Adipocyte (in vitro differentiated cells): ENCODE results near the gene KLK15.

Experiments used
- DNase-seq: peaks from one replicate; pipeline ENCODE4 v3.0.0-alpha.2; 2015; ENCODE audit warnings: low read depth
- H3K27me3 ChIP-seq: replicated peaks from 2 replicates; pipeline ENCODE4 v1.7.0; 2013; ENCODE audit warnings: mild to moderate bottlenecking, low read length, moderate library complexity; ENCODE audit not compliant: control insufficient read depth, insufficient read depth
- H3K36me3 ChIP-seq: 2 replicates; pipeline ENCODE4 v1.7.0; 2013; ENCODE audit warnings: low read length, mild to moderate bottlenecking, moderate library complexity; ENCODE audit not compliant: control insufficient read depth, insufficient read depth, severe bottlenecking
- H3K4me1 ChIP-seq: 2 replicates; pipeline ENCODE4 v1.7.0; 2013; ENCODE audit warnings: mild to moderate bottlenecking, low read length, moderate library complexity; ENCODE audit not compliant: control insufficient read depth, insufficient read depth
- H3K4me3 ChIP-seq: 2 replicates; pipeline ENCODE4 v1.7.0; 2013; ENCODE audit warnings: mild to moderate bottlenecking, low read length, moderate library complexity
- H3K9ac ChIP-seq: 2 replicates; pipeline ENCODE4 v1.7.0; 2013; ENCODE audit warnings: mild to moderate bottlenecking, low read length, moderate library complexity
- H3K9me3 ChIP-seq: 2 replicates; pipeline ENCODE4 v1.7.0; 2013; ENCODE audit warnings: mild to moderate bottlenecking, low read length, moderate library complexity; ENCODE audit not compliant: control insufficient read depth

Gene KLK15

DNA sequence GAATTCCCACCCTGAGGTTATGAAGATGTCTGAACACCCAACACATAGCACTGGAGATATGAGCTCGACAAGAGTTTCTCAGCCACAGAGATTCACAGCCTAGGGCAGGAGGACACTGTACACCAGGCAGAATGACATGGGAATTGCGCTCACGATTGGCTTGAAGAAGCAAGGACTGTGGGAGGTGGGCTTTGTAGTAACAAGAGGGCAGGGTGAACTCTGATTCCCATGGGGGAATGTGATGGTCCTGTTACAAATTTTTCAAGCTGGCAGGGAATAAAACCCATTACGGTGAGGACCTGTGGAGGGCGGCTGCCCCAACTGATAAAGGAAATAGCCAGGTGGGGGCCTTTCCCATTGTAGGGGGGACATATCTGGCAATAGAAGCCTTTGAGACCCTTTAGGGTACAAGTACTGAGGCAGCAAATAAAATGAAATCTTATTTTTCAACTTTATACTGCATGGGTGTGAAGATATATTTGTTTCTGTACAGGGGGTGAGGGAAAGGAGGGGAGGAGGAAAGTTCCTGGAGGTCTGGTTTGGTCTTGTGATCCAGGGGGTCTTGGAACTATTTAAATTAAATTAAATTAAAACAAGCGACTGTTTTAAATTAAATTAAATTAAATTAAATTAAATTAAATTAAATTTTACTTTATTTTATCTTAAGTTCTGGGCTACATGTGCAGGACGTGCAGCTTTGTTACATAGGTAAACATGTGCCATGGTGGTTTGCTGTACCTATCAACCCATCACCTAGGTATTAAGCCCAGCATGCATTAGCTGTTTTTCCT is 28.3 kb upstream of the KLK15 start:
- Histone ChIP-seq H3K27me3 (peaks cover 13% of the 10 kb centered on the region), H3K36me3 (no peaks in the 10 kb centered on the region), H3K9ac (no peak overlapping the region), H3K9me3 (no peaks in the 10 kb centered on the region), H3K4me1 (no peaks in the 10 kb centered on the region), H3K4me3 (no peak overlapping the region)
- no peak for DNase-seq

DNA sequence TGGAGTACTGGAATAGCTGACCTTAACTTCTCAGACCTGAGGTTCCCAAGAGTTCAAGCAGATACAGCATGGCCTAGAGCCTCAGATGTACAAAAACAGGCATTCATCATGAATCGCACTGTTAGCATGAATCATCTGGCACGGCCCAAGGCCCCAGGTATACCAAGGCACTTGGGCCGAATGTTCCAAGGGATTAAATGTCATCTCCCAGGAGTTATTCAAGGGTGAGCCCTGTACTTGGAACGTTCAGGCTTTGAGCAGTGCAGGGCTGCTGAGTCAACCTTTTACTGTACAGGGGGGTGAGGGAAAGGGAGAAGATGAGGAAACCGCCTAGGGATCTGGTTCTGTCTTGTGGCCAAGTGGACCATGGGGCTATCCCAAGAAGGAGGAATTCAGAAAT is 27.6 kb upstream of the KLK15 start:
- Histone ChIP-seq H3K9me3 (no peaks in the 10 kb centered on the region), H3K27me3 (peaks cover 9% of the 10 kb centered on the region), H3K4me1 (no peaks in the 10 kb centered on the region), H3K36me3 (no peaks in the 10 kb centered on the region), H3K9ac (no peak overlapping the region), H3K4me3 (no peak overlapping the region)
- no peak for DNase-seq

DNA sequence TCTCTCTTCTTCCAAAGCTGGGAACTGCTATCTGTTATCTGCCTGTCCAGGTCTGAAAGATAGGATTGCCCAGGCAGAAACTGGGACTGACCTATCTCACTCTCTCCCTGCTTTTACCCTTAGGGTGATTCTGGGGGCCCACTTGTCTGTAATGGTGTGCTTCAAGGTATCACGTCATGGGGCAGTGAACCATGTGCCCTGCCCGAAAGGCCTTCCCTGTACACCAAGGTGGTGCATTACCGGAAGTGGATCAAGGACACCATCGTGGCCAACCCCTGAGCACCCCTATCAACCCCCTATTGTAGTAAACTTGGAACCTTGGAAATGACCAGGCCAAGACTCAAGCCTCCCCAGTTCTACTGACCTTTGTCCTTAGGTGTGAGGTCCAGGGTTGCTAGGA is 26.5 kb upstream of the KLK15 start:
- Histone ChIP-seq H3K9me3 (no peaks in the 10 kb centered on the region), H3K4me1 (no peaks in the 10 kb centered on the region), H3K9ac (no peak overlapping the region), H3K4me3 (no peak overlapping the region), H3K36me3 (no peaks in the 10 kb centered on the region), H3K27me3 (peaks cover 9% of the 10 kb centered on the region)
- no peak for DNase-seq

DNA sequence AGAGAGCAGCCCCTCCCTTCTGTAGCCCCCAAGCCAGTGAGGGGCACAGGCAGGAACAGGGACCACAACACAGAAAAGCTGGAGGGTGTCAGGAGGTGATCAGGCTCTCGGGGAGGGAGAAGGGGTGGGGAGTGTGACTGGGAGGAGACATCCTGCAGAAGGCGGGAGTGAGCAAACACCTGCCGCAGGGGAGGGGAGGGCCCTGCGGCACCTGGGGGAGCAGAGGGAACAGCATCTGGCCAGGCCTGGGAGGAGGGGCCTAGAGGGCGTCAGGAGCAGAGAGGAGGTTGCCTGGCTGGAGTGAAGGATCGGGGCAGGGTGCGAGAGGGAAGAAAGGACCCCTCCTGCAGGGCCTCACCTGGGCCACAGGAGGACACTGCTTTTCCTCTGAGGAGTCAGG is 25.5 kb upstream of the KLK15 start:
- H3K9ac ChIP-seq: no peak overlapping the region
- H3K36me3 ChIP-seq: no peaks in the 10 kb centered on the region
- H3K4me1 ChIP-seq: no peaks in the 10 kb centered on the region
- no peaks in the 10 kb centered on the region for H3K9me3 ChIP-seq
- H3K27me3 ChIP-seq: peaks cover 9% of the 10 kb centered on the region
- no peak overlapping the region for H3K4me3 ChIP-seq
- DNase-seq: no peak

DNA sequence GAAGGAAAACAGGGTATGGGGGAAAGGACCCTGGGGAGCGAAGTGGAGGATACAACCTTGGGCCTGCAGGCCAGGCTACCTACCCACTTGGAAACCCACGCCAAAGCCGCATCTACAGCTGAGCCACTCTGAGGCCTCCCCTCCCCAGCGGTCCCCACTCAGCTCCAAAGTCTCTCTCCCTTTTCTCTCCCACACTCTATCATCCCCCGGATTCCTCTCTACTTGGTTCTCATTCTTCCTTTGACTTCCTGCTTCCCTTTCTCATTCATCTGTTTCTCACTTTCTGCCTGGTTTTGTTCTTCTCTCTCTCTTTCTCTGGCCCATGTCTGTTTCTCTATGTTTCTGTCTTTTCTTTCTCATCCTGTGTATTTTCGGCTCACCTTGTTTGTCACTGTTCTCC is 24.0 kb upstream of the KLK15 start:
- H3K9ac ChIP-seq: no peak overlapping the region
- peaks cover 9% of the 10 kb centered on the region for H3K27me3 ChIP-seq
- DNase-seq: no peak
- H3K9me3 ChIP-seq: no peaks in the 10 kb centered on the region
- H3K4me1 ChIP-seq: no peaks in the 10 kb centered on the region
- H3K4me3 ChIP-seq: no peak overlapping the region
- no peaks in the 10 kb centered on the region for H3K36me3 ChIP-seq

DNA sequence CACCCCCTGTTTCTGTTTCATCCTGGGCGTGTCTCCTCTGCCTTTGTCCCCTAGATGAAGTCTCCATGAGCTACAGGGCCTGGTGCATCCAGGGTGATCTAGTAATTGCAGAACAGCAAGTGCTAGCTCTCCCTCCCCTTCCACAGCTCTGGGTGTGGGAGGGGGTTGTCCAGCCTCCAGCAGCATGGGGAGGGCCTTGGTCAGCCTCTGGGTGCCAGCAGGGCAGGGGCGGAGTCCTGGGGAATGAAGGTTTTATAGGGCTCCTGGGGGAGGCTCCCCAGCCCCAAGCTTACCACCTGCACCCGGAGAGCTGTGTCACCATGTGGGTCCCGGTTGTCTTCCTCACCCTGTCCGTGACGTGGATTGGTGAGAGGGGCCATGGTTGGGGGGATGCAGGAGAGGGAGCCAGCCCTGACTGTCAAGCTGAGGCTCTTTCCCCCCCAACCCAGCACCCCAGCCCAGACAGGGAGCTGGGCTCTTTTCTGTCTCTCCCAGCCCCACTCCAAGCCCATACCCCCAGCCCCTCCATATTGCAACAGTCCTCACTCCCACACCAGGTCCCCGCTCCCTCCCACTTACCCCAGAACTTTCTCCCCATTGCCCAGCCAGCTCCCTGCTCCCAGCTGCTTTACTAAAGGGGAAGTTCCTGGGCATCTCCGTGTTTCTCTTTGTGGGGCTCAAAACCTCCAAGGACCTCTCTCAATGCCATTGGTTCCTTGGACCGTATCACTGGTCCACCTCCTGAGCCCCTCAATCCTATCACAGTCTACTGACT is 21.4 kb upstream of the KLK15 start, which contains the start of gene KLK3:
KLK3 (plus strand) TSS at position 280 of the 775 bp plus-strand sequence; CDS start at position 321, 41 bp downstream.
- Histone ChIP-seq H3K27me3 (peaks cover 24% of the 10 kb centered on the region), H3K4me1 (no peaks in the 10 kb centered on the region)

DNA sequence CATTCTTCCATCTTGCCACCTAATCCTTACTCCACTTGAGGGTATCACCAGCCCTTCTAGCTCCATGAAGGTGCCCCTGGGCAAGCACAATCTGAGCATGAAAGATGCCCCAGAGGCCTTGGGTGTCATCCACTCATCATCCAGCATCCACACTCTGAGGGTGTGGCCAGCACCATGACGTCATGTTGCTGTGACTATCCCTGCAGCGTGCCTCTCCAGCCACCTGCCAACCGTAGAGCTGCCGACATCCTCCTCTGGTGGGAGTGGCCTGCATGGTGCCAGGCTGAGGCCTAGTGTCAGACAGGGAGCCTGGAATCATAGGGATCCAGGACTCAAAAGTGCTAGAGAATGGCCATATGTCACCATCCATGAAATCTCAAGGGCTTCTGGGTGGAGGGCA is 18.2 kb upstream of the KLK15 start:
- Histone ChIP-seq H3K9me3 (no peaks in the 10 kb centered on the region), H3K4me1 (no peaks in the 10 kb centered on the region), H3K27me3 (peaks cover 16% of the 10 kb centered on the region), H3K36me3 (no peaks in the 10 kb centered on the region), H3K9ac (no peak overlapping the region), H3K4me3 (no peak overlapping the region)
- DNase-seq: no peak

More for the DNA sequence above, 21.4 kb upstream of the KLK15 start, which contains the start of gene KLK3:
- no peaks in the 10 kb centered on the region for H3K9me3 ChIP-seq
- no peak within 1 kb of the TSS for H3K4me3 ChIP-seq
- H3K36me3 ChIP-seq: no peaks in the 10 kb centered on the region
- H3K9ac ChIP-seq: no peak within 1 kb of the TSS
- no peak for DNase-seq

DNA sequence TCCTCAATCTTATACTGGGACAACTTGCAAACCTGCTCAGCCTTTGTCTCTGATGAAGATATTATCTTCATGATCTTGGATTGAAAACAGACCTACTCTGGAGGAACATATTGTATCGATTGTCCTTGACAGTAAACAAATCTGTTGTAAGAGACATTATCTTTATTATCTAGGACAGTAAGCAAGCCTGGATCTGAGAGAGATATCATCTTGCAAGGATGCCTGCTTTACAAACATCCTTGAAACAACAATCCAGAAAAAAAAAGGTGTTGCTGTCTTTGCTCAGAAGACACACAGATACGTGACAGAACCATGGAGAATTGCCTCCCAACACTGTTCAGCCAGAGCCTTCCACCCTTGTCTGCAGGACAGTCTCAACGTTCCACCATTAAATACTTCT is 17.4 kb upstream of the KLK15 start:
- no peaks in the 10 kb centered on the region for H3K9me3 ChIP-seq
- no peak overlapping the region for H3K9ac ChIP-seq
- no peaks in the 10 kb centered on the region for H3K36me3 ChIP-seq
- DNase-seq: no peak
- no peak overlapping the region for H3K4me3 ChIP-seq
- no peaks in the 10 kb centered on the region for H3K4me1 ChIP-seq
- H3K27me3 ChIP-seq: peaks cover 16% of the 10 kb centered on the region

DNA sequence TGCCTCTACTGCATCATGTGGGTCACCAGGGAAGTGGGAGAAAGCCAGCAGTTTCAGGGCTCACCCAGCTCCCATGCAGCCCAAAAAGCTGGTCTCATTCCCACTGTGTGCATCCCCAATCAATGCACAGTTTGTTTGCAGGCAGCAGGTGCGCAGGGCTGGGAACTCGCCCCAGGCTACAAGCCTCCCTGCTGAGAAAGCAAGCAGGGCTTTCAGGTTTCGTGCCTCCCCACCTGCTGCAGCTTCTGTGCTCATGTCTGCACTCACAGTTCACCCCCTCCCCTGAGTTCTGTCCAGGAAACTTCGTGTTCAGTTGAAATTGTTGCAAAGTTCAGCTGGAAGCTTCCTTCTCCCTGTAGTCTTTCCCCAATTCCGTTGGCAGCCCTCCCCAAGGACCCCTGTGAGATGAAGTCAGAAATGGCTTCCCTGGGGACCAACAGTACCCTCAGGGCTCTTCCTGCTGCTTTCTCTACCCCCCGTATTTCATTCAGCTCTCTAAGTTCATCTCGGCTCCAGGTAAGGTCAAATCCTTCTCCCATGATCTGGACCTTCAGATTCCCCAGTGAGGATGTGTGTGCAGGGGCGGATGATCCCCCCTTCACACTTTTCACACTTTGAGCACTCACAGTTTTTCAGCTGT is 11.0 kb upstream of the KLK15 start:
- no peaks in the 10 kb centered on the region for H3K4me1 ChIP-seq
- H3K27me3 ChIP-seq: no peaks in the 10 kb centered on the region
- no peak for DNase-seq
- H3K36me3 ChIP-seq: no peaks in the 10 kb centered on the region
- H3K4me3 ChIP-seq: no peak overlapping the region
- H3K9ac ChIP-seq: no peak overlapping the region
- H3K9me3 ChIP-seq: peaks cover 8% of the 10 kb centered on the region

DNA sequence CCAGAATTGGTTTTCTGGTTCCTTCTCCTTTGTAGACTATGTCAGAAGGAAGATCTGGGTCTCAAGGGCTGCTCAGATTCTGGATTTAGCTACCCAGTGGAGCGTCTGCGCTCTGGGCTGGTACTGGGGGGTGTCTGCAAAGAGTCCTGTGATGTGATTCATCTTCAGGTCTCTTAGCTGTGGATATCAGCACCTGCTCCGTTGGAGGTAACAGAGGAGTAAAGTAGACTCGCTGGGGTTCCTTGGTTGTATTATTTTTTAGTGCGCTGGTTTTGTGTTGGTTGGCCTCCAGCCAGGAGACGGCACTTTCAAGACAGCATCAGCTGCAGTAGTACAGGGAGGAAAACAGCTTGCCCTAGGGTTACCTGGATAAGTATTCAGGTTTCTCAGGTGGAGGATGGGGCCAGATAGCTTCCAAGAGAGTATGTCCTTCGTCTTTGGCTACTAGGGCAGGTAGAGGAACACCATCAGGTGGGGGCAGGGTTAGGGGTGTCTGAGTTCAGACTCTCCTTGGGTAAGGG is 10.4 kb upstream of the KLK15 start:
- H3K9me3 ChIP-seq: peaks cover 8% of the 10 kb centered on the region
- H3K4me1 ChIP-seq: no peaks in the 10 kb centered on the region
- no peak for DNase-seq
- no peaks in the 10 kb centered on the region for H3K36me3 ChIP-seq
- H3K27me3 ChIP-seq: no peaks in the 10 kb centered on the region
- no peak overlapping the region for H3K9ac ChIP-seq
- H3K4me3 ChIP-seq: no peak overlapping the region

DNA sequence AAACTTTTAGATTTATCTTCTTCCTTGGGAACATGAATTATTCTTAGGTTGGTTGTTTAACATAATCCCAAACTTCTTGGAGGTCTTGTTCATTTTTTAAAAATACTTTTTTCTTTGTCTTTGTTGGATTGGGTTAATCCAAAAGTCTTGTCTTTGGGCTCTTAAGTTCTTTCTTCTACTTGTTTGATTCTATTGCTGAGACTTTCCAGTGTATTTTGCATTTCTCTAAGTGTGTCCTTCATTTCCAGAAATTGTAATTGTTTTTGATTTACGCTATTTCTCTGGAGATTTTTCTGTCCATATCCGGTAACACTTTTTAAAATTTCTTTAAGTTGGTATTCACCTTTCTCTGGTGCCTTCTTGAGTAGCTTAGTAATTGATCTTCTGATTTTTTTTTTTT is 9.8 kb upstream of the KLK15 start:
- DNase-seq: no peak
- Histone ChIP-seq H3K9me3 (peaks cover 8% of the 10 kb centered on the region), H3K4me1 (no peaks in the 10 kb centered on the region), H3K27me3 (no peaks in the 10 kb centered on the region), H3K4me3 (no peak overlapping the region), H3K36me3 (no peaks in the 10 kb centered on the region), H3K9ac (no peak overlapping the region)
